HG03442 (cell line): ENCODE results near the gene NAT10.

Experiments
- ATAC-seq: cut with Tn5 transposase; IDR thresholded peaks from one replicate; pipeline ENCODE4 v1.9.1; 2021; ENCODE audit warnings: mild to moderate bottlenecking, moderate library complexity; ENCODE audit not compliant: unreplicated experiment

Gene NAT10

GRCh38 chr11:34105957-34106504 lies 602 bp downstream of the NAT10 start:
- ATAC-seq: no peak

DNA sequence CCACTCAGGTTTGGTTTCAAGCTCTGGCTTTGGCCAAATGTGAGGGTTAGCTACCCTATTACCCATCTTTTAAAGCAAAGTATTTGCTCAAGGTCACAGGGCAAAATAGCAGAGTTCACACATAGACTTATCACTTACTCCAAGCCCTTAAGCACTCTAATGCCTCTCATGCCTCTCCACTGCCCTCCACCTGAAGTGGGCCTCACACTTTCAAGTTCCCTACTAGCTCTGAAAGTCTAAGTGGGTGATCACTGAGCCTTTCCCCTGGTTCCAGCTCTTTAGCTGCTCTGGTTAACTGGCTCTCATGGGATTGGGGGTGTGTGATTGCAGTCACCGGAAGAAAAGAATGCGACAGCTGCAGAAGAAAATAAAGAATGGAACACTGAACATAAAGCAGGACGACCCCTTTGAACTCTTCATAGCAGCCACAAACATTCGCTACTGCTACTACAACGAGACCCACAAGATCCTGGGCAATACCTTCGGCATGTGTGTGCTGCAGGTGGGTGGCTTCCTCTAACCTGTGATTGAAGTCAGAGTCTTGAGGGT lies 6.4 kb downstream of the NAT10 start:
- ATAC-seq: no peak

- ATAC-seq: no peak
These were observed 8.6 kb downstream of the NAT10 start for GRCh38 chr11:34114014-34114413.

DNA sequence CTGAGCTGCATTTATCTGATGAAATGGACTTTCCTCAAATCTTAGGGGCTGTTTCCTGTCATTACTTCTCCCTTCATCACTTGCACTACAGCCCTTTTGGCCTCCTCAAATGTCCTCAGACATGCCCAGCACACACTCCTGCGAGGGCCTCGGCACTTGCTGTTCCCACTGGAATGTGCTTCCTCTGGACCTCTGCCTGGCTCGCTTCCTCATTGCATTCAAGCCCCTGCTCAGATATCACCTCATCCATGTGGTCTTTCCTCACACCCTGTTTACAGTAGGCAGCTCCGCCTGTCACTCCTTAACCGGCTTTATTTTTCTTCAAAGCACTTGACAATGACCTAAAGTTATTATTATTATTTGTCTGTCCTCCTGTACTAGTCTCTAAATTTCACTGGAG lies 9.0 kb downstream of the NAT10 start:
- no peak for ATAC-seq

DNA sequence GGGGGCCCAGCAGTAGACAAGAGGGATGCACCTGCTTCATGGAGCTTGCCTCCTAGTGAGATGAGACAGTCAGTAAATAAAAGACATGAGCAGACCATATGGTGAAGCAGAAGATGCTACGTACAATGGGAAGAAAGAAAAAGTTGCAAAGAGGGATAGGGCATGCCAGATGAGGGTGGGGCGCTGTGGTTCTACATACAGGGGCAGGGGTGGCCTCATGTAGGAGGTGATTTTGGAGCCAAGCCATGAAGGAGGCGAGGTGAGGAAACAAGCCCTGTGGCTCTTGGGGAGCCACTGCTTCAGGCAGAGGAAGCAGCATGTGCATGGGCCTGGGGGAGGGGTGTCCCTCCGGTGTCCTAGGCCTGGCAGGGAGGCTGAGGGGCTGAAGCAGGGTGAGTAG lies 15.2 kb downstream of the NAT10 start:
- no peak for ATAC-seq

DNA sequence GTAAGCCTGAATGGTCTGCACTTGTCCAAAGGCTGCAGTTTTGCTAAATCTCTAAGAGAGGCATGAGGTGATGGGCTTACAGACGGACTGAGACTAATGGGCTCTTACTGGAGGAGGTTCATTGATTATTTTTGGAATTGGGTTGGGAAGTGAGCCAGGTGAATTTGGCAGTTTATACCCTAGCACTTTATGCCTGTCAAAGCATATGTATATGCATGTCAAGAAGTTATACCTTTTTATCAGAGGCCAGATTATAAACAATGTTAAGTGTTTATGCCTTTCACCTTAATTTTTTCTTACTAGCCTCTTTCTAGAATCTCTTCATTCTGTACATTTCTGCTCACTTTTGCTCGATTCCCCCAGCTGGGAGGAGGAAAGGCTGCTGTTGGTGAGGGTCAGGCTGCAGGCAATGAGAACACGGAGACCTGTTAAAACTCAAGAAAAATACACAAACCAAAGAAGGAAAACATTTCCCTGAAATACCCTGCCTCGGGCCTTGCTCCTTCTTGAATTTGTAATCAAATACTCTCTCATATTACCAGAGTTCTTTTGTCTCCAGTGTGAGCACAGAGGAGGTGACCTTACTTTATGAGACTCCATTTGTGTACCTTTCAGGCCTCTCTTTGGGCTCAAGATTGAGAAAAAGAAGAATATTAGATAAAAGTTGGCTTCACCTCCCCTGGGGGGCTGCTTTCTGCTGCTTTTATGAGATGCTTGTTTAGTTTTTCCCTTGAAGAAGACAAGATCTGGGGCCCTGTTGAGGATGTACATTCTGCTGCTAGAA lies 19.6 kb downstream of the NAT10 start:
- no peak for ATAC-seq

- no peak for ATAC-seq
These were observed 21.8 kb downstream of the NAT10 start for GRCh38 chr11:34126959-34127848.

GRCh38 chr11:34128824-34129223 lies 23.4 kb downstream of the NAT10 start:
- ATAC-seq: no peak

- no peak for ATAC-seq
These were observed 27.0 kb downstream of the NAT10 start for GRCh38 chr11:34132261-34132965.

GRCh38 chr11:34134765-34135164 lies 29.3 kb downstream of the NAT10 start:
- ATAC-seq: peak; percentile 52

DNA sequence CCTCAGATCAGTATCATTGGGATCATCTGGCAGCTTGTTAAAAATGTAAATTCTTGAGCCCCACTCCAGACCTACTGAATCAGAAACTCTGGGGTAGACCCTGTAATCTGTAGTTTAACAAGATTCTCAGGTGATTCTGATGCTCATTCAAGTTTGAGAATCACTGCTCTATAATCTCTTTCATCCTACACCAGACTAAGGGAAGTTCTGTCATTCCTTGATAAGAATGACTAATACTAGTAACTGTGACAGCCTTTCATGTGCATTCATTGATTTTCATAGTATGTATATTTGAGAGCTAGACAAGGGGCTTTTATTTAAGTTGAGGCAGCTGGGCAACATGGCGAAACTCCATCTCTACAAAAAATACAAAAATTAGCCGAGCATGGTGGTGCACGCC lies 30.0 kb downstream of the NAT10 start:
- ATAC-seq: no peak

DNA sequence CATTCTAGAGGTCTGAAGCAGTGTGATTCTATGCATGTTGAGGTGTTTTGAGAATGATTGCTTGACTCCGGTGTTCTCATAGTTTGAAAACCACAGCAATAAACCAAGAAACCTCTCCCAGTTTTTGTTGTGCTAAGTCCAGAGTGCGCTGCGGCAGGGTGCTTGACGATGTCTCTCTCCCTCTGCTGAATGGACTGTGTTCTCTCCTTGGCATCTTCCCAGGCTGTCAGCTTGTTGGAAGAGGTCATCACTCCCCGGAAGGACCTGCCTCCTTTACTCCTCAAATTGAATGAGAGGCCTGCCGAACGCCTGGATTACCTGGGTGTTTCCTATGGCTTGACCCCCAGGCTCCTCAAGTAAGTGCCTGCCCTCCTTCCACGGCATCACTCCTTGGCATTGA lies 31.0 kb downstream of the NAT10 start:
- no peak for ATAC-seq

GRCh38 chr11:34139346-34139745 lies 33.9 kb downstream of the NAT10 start:
- no peak for ATAC-seq

- no peak for ATAC-seq
These were observed 34.7 kb downstream of the NAT10 start for GRCh38 chr11:34140149-34140548.

DNA sequence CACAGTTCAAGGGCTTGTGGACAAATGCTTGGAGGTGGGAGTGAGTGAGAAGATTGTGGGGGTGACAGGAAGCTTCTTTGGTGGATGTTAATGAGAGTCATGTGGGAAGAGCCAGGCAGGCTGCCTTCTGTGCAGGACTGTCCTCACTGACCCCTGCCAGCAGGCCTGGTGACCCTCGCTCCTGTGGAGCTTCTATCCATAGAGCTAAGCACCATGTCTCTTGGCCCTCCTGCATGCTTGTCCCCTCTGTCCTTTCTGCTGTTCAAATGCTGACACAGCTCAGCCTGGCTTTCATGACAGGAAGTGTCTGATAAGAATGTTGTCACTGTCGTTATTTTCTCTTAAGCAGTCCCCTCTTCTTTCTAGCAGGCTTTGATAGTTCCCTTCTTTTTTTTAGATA lies 37.6 kb downstream of the NAT10 start:
- no peak for ATAC-seq

GRCh38 chr11:34145073-34145472 lies 39.6 kb downstream of the NAT10 start:
- peak; percentile 67 for ATAC-seq

- ATAC-seq: peak; percentile 48
These were observed 40.5 kb downstream of the NAT10 start for GRCh38 chr11:34145847-34146381.

GRCh38 chr11:34146411-34146810 lies 41.0 kb downstream of the NAT10 start:
- no peak for ATAC-seq

DNA sequence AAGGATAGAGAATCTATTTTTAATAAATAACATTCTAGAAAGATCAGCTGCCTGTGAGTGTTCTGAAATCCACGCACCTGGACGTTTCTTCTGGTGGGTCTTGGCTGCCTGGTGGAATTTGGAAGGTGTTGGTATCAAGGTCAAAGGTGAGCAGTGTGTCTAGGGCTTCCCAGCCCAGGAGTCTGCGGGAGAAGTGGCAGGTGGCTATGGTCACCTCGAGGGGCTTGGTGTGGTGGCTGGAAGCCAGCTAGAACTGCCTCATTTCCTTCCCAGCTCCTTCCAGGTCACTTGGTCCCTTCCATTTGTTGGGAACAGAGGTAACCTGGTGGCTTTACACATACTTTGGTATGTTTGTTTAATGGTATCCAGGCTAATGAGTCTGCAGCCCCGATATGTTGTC lies 41.4 kb downstream of the NAT10 start:
- ATAC-seq: no peak

- ATAC-seq: no peak
These were observed 42.2 kb downstream of the NAT10 start for GRCh38 chr11:34147581-34147980.
